CD4-positive, alpha-beta T cell treated with Interleukin-6 for 4 hours (primary cell): ENCODE measurements around the gene PLEKHG3.
A peak's percentile ranks its signal among the peaks of the same experiment; 100 is the strongest.

Source experiments
- DNase-seq: peaks from one replicate; pipeline ENCODE4 v3.0.0-alpha.2; 2020; ENCODE audit warnings: mixed read lengths

PLEKHG3 gene

DNA sequence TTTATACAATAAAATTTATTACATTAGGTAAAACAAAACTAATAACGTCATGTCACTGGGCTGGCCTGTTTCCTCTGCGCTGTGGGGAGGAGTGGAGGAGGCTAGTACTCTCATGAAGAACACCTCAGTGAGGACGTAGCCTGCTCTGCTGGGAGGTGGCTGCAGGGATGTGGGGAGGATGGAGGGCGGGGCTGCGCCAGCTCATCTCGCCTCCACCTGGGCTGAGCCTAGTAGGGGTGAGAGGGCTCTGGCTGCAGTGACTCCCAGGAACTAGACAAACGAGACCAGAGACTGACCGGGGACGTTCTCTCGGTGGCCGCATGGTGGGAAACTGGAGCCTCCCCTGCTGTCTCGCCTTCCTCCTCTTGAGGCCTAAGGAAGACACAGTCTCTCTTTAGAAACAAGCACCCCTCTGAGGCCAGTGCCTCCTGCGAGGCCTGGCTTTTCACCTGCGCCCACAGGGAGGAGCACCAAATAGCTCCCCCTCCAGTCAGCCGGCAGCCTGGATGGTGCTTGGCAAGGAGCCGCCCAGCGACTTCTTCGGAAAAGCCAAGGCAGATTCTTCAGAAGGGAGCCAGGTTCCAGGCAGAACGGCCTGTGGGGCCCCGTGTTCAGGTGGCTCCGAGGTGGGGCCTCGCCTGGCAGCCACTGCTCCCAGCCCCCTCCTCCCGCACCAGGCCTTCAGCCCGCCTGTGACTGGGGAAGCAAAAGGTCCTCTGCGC lies 62.4 kb downstream of the PLEKHG3 start:
- peak; percentile 26 for DNase-seq

DNA sequence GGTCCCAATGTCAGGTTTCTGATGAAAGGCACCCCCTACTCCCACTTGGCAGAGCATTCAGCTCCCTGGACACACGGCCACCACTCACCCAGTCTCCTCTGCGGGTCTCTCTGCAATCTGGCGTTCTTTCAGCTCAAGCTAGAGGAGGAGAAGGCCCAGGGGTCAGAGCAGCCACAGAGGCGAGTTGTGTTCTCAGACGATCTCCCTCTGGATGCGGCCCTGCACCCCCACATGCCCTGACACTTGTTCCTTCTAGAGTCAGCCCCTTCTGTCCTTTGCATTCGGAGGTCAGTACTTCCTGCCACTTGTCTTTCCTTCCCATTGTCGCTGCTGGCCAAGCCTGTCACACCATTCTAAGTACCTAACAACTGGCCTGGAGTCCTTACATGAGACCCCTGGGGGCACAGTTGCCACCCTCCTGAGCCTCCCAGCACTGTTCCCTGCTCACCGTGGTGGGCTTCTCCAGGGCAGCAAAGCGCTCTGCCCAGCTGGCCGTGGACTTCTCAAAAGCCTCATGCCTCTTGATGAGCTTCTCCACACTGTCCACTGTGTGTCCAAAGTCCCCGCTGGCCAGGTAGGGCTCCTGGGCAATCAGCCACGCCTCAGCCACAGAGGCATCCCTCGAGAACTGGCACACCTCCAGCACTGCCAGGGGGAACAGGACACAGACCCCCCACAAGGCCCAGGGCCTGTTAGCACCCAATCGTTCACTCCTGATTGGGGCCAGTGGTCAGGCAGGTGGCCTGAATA lies 63.2 kb downstream of the PLEKHG3 start:
- no peak for DNase-seq

DNA sequence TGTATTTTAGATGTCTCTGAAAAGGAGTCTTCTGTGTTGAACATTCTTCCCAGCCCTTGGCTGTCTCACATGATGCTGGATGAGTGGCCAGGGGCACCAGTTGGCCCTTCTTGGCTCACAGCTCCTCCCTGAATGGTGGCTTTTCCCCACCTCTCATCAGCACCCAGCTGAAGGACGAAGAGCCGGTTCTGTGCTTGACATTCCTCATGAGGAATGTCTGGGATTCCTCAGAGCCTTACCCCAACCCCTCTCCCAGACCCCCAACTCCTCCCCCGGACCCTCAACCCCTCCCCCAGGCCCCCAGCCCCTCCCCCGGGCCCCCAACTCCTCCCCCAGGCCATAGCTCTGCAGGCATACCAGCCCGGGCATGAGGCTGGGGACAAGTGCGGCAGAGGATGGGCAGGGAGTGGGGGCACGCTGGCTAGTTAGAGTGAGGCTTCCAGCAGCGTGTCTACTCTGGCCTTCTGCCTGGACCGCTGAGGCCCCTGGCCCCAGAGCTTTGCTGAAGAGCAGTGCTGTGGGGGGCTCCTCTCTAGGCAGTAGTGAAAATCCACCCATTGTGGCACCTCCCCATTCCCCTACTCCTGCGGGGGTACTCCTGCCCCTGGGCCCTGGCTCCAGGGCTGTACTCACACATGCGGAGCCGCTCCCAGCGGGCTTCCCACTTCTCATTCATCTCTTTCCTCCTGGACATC lies 64.3 kb downstream of the PLEKHG3 start:
- DNase-seq: no peak

DNA sequence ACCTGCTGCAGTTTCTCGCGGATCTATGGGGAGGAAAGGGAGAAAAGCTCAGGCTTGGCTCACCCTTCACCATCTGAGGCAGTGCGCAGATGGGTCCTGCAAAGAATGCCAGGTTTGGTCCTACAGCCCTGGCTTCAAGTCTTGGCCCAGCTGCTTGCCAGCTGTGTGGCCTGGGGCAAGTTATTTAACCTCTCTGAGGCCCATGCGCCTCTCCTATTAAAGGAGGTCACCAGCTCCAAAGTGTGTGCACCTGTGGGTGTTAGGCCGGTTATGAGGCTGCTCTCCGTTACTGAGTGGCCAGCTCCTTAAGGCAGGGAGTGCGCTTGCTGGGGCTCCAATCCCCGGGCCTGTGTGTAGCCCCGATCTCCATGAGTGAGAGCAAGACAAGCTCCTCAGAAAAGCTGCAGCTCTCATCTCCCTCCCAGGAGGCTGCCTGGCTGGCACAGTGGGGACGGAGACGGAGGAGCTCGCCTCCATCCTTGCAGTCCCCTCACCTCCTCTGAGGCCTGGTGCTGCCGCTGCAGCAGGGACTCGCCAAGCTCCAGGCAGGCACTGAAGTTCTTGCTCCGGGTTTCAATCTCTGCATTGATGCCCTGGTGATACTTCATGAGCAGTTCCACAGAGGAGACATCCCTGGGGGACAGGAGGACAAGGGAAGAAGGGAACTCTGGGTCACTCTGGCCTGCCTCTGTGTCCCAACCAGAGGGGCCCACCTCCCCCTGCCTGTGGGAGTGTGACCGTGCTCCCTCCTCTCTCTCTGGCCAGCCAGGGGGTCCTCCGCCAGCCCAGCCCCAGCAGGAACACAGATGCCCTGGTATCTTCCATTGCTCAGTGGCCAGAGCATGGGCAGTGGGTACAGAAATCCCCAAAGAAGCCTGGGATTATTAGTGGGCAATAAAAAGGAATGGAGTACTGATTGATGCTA lies 65.1 kb downstream of the PLEKHG3 start:
- DNase-seq: no peak

DNA sequence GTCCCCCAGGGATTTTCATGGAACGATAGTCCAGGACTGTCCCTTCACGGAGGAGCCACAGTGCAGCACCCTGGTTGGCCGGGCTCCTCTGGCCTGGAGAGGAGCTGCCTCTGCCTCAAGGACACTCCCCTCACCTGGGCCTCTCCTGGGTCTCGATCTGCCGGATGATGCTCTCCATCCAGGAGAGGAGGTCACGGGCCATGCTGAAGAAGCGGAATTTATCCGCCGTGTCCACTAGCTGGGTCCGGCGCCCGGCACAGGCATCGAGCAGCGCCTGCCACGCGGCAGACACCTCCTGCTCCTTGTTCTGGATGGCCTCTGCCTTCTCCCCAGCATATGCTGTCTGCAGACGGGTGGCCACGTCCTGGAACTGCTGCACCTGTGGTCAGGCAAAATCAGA lies 66.5 kb downstream of the PLEKHG3 start:
- no peak for DNase-seq

DNA sequence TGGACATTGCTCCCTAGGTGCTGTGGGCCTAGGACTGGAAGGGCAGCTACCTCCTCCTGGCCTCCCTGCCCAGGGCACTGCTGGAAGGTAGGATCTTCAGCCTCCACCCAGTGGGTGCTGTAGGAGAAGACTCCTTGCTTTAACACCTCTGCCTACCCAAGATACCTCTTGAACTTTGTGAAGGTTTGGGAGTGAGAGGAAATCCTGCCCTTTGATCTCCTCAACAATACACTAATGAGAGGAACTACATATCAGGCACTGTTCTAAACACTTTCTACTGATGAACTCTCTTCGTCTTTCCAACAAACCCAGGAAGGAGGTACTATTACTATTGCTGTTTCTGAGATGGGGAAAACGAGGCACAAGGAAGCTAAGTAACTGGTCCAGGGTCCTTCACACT lies 66.9 kb downstream of the PLEKHG3 start:
- no peak for DNase-seq

DNA sequence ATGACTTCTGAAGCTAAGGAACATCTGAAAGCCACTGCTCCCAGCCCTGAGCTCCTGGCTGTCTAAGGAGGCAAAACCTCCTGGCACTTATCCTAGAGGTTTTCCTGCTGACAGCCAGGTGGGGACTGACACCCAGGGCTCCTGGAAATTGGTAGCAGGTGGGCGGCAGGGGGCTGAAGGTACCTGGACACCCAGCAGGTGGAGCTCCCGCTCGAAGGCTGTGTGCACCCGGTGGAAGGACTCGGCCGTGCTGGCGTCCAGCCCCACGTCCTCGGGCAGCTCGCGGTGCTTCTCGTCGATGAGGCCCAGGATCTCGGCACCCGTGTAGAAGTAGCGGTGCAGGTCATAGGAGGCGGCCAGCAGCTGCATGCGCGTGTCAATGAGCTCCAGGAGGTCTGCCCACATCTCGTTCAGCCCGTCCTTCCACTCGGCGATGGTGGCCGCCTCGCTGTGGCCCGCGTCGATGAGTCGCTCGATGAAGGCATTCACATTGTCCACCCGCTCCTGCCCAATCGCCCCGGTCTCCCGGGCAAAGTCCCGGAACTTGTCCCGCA lies 68.2 kb downstream of the PLEKHG3 start:
- DNase-seq: no peak

DNA sequence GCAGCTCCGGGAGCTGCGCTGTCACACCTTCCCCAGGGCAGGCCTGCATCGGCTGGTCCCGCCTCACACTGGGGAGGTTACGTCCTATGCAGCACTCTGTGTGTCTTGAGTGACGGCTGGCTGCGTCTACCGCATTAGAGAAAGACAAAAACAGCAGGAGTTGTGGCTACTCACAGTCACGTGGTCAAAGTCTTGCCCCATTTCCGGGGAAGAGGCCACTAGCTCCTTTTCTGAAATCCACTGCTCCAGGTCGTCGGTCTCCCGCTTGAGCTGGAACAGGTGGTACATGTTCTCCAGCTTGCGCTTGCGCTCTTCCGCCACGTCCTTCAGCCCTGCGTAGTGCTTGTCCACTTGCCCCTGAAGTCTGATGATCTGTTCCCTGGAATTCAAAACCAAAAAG lies 68.8 kb downstream of the PLEKHG3 start:
- DNase-seq: no peak

DNA sequence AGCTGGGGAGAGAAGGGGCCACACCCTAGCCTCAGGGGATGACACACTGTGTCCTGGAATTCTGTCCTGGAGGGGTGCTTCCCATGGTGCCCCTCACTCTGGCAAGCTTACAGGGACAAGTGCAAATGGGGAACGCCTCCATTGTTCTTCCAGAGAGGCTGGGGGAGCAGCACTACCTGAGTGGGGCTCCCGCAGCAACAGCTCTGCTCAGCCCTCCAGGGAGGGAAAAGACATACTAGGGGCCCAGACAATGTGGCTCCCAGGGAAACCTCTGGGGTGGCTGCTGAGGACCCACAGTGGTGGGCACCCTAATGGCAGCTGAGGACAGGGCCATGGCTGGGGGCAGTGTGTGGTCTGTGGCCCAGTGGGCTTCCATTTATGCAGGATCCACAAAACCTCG lies 69.4 kb downstream of the PLEKHG3 start:
- no peak for DNase-seq

DNA sequence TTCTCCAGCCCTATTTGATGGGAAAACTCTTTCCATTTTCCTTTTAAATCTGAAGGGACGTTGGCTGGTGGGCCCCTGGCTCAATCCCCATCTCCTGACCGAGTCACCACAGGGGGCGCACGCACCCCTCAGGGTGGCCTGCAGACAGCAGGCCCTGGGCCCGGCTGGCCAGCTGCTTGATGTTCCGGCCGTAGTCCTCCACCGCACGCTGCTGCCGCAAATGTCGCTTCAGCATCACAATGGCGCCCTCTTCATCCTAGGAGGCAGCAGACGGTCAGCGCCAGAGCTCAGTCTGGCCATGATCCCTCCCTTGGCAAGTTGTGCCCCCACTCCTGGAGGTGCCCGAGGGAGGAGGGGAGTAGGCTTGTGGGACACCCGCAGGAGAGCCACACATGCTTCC lies 70.0 kb downstream of the PLEKHG3 start:
- no peak for DNase-seq

DNA sequence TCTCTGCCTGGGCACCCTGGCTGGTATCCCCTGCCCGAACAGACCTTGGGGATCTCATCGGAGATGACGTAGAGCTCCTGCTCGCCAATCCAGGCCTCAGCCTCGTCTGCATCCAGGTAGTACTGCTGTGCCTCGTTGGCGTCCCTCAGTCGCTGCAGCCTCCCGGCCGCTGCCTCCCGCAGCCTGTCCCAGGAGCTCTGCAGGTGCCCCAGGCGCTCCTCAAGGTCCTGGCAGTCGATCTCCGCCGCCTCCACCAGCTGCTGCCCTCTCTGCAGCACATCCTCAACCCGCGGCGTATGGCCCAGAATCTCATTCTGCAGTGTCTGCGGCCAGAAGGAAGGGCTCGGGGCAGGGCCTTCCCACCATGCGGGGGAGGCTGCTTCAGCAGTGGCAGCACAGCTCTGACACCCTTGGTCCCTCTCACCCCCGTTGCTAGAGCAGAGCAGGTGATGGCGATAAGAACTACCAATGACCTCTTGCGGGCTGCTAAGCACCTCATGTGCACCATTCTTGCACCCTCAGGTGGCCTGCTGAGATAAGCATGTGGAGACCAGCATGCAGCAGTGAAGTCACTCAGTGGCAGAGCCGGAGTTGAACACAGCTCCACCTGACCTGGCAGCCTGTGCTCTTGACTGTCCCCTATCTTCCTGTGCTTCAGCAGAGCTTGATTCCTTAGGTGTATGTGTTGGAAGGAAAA lies 71.0 kb downstream of the PLEKHG3 start:
- DNase-seq: no peak

DNA sequence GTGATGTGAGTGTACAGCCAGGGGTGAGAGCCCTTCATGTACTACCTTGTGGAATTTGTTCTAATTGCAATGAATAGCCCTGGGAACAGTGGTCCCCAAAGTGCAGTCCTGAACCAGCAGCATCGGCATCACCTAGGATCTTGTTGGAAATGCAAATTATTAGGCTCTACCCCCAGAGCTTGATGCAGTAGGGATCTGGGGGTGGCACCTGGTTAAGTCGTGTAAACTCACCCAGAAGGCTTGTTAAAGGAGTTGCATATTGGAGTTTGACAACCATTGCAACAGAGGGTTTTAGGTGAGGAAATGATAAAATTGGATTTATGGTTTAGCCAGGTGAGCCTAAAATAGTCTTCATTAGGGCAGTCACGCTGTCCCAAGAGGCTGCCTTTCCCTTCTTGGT lies 73.2 kb downstream of the PLEKHG3 start:
- no peak for DNase-seq

DNA sequence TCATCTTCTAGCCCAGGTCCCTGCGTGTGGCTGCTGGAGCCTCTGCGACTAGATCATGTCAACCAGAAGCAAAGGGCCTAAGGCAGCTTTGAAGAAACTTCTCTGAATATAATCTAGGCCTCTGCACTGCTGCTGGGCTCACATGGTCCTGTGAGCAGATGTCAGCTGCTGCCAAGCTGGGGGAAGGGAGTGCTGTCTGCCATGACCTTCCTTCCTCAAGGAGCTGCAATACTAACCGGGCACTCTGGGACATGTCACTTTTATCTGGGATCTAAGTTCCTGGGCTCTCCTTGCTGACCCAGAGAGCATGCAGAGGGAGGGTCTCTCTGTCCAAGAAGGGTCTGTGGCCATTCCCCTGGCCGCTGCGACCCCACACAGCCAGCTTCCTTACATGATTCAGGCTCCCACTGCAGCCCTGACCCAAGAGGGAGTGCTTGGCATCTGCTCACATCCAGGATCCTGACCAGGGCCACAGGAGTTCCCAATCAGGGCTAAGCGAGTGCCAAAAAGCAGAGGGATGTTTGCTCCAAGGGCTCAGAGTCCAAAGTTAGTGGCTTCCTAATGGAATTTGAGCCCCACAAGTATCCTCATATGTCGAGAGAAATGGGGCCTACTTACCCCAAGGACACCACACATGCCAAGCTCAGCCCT lies 74.0 kb downstream of the PLEKHG3 start:
- no peak for DNase-seq

DNA sequence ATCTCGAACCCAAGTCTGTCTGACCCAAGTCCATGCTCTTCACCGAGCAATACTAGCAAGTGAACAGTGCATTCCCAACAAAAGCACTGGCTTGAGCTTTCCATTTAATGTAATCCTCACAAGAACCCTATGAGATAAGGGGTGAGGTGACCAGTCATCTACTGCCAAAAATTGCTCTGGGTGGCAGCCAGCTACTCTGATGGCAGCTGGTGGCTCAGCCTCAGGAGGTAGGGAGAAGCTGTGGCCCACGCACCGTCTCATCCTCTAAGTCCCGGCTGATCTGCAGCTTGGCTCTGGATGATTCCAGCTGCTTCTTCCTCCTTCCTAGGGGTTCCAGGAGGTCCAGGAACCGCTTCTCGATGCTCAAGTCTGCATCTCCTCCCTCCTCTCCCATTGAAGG lies 75.2 kb downstream of the PLEKHG3 start:
- DNase-seq: no peak

DNA sequence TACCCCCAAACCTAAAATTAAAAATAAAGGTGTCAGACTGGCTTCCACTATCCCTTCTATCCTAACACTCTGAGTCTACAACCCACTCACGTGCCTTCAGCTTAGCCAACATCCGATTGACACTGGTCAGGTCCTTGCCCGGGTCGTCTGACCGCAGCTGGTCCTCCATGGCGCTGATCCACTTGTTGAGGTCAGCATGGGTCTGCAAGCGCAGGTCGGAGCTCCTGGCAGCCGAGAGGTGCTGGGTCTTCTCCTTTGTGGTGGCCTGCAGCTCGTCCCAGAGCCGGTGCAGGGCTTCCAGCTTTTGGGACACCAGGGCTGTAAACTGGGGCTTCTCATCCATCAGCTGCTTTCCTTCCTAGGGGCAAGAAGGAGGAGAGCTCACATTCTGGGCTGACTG lies 78.0 kb downstream of the PLEKHG3 start:
- no peak for DNase-seq

DNA sequence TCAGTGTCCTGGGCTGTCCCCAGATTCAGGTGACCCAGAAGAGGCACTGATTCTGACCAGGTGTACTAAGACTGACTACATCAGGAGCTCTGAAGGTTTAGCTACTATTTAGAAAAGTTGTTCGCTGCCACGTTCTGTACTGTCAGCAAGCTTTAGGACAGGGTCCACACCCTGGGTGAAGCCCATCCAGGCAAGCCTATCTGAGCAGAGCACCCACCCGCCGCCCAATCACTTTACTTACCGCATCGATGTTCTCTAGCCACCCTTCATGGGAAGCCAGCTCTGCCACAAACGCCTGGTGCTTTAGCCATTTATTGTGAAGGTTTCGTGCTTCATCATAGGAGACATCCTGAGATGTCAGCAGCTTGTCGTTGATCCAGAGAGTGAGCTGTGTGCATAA lies 79.8 kb downstream of the PLEKHG3 start:
- DNase-seq: no peak

DNA sequence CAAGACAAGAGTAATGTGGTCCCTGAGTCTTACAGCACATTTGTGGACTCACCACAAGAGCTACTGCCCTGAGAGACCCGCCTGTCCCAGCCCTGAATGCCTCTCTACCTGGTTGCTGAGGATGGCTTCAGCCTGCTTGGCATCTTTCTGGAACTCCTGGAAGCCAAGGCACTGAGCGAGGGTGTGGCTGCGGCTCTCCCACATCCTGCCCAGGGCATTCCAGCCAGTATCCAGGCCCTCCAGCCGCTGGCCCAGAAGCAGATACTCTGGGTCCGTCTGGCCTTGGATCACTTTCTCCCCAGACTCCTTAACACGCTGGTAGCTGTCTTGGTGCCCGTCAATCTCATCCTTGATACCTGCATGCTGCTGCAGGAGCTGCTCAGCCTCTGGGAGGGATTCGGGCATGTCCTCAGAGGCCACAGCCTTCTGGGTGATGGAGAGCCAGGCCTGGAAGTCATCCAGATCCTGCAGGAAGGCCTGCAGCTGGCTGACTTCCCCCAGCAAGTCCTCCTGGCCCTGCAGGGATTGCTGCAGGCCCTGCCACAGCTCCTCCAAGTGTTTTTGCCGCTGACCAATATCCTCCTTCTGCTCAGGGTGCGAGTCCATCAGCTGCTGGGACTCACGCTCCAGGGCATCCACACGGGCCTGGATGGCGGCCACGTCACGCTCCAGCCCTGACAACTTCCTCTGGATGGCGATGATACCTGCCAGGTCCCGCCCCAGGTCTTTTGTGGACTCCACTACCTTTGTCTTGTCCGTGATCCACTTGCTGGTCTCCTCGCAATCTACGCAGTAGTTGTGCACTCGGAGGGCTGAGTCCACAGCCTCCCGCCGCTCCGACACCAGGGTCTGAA lies 82.3 kb downstream of the PLEKHG3 start:
- no peak for DNase-seq

DNA sequence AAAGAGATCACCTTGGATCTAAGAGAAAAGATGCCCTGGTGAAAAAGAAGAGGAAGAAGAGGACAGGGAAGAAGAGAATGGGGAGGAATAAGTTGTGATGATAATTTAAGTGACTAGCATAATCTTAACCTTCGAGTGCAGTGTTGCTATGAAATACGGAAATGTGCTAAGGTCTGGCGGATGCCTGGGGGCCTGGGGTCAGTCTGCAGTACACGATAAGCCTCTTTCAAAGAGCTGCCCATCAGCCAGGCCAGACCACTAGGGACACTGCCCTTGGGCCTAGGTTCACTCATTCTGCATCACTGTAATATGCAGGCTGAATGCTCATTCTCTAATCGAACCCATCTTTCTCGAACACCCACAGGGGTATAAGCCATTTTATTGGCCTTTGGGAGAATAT lies 83.4 kb downstream of the PLEKHG3 start:
- no peak for DNase-seq

DNA sequence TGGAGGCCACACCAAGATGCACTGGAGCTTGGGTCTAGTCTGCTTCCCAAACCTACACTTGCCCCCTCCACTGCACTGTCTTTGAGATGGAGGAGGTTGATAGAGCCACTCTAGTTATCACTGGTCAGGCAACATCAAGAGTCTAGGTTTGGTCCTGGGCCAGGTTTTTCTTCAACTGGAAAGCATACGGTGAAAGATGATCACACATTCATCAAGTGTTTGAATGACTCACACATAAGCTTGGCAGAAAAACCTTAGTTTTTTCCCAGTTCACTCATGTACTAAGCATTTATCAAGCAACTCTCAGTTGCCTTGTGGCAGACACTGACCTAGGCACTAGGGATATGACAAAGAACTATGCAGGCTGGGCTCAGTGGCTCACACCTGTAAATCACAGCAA lies 84.5 kb downstream of the PLEKHG3 start:
- no peak for DNase-seq

DNA sequence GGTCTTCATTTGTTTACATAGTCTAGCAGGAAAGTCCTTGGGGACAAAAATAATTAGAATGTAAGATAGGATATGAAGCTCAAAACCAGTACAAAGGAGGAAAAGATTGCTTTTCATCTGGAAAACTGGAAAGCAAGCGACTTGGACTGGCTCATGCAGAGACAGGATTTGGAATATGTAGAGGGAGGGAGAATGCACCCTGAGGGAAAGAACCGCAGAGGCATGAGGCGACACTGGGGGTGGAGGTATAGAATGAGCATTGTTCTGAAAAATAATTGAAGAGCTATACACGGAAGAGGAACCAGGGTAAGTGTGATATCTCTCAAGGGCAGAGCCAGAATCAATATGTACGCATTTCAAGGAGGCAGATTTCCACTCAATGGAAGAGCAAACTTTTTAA lies 85.5 kb downstream of the PLEKHG3 start:
- DNase-seq: no peak
